Activated CD8-positive, alpha-beta memory T cell treated with anti-CD3 and anti-CD28 coated beads, Interleukin-2, amount 50 U/mL, for 24 hours (primary cell): ENCODE measurements around the gene PLD5.
"Not testable (repeated sequence)": the region's sequence is repeated elsewhere in the genome, so short reads cannot be mapped to it uniquely, and the experiment has no call there.

ENCODE experiments used
- DNase-seq: peaks from one replicate; pipeline ENCODE4 v3.0.0-alpha.2; 2020; ENCODE audit errors: extremely low read depth

The PLD5 gene

DNA sequence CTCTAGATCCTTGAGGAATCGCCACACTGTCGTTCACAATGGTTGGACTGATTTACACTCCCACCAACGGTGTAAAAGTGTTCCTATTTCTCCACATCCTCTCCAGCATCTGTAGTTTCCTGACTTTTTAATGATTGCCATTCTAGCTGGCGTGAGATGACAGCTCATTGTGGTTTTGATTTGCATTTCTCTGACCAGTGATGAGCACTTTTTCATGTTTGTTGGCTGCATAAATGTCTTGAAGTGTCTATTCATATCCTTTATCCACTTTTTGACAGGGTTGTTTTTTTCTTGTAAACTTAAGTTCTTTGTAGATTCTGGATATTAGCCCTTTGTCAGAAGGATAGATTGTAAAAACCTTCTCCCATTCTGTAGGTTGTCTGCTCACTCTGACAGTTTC is 465.9 kb downstream of the PLD5 start:
- not testable (repeated sequence) for DNase-seq

DNA sequence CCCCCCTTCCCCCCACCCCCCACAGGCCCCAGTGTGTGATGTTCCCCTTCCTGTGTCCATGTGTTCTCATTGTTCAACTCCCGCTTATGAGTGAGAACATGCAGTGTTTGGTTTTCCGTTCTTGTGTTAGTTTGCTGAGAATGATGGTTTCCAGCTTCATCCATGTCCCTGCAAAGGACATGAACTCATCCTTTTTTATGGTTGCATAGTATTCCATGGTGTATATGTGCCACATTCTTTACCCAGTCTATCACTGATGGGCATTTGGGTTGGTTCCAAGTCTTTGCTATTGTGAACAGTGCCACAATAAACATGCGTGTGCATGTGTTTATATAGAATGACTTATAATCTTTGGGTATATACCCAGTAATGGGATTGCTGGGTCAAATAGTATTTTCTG is 466.3 kb downstream of the PLD5 start:
- DNase-seq, result not testable (repeated sequence)

DNA sequence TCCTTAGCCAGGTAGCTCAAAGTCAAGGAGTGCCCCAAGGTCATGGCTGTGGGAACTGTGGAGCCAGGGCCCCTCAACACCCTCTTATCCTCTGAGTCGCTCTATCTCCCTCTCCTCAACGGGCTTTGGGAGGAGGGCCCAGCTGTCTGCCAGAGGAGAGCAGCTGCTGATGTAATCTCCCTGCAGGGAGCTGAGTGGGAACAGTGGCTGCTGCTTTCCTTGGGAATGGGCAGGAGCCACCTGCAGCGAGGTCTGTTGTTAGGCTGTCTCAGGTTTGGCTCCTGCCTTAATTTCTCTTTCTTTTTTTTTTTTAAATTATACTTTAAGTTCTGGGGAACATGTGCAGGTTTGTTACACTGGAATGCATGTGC is 466.8 kb downstream of the PLD5 start:
- no peak for DNase-seq

DNA sequence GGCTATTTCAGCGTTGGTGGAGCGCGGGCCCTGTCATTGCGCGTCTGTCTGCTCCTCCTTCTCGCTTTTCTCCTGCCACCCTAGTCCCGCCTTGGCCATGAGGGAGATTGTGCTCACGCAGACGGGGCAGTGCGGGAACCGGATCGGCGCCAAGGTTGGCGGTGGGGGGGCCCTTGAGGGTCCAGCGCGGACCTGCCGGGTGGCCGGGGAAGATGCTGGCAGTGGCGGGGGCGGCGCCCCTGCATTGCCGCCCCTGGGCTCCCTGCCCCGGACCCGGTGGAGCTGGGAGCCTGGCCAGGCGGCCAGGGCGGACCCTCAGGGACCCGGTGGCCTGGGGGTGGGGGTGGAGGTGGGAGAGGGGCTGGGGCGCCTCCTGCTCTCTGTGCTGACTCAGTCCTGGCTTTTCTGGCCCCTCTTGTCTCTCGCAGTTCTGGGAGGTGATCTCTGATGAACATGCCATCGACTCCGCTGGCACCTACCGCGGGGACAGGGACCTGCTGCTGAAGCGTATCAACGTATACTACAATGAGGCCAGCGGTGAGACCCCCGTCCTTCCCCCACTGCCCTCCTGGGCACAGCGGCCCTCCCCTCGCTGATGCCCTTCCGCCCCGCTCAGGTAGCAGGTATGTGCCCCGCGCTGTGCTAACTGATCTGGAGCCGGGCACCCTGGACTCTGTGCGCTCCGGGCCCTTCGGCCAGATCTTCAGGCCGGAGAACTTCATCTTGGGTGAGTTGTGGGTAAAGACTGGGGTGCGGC is 467.3 kb downstream of the PLD5 start:
- DNase-seq, result no peak

DNA sequence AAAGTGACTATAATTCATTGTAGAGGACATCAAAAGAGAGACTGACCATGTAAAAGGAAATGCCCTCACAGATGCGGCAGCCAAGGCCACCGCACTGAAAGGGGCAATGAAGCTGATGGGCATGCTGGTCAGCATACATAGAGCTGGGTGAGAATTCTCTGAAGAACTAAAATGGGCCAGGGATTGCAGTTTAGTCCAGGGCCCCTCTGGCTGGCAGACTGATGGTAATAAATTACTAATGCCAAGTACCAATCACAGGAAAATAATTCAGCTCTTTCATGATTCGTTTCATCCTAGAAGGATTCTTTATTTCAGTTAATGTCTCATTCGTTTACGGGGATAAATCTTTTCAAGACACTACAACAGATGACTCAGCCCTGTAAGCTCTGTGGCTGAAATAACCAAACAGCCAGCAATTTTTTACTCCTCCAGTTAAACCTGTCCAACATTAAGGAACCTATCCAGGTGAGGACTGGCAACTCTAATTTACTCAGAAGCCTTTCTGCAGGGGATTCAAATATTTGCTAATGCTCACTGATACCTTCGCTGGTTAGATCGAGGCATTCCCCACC is 468.7 kb downstream of the PLD5 start:
- DNase-seq, result no peak

DNA sequence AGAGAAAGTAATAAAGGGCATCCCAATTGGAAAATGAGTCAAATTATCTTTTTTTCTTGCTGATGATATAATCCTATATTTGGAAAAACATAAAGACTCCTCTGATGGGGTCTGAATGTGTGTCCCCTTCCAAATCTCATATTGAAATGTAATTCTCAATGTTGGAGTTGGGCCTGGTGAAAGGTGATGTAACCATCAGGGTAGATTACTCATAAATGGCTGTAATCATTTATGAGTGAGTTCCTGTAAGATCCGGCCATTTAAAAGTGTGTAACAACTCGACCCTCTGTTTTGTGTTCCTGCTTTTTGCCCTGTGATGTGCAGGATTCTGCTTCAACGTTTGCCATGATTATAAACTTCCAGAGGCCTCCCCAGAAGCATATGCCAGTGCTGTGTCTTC is 481.3 kb downstream of the PLD5 start:
- DNase-seq, result no peak

DNA sequence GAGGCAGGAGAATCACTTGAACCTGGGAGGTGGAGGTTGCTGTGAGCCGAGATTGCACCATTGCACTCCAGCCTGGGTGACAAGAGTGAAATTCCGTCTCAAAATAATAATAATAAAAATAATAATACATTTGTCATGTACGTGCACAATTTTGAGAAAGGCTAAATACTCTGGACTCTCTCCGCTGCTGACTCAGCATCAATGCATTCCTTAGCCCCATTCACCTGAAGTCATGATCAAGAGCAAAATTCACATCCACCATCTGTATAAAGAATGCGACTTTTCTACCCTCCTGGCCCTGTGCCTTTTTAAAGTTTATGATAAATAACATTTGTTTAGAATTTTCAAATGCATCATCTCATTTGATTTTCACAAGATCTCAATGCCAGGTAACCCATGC is 490.1 kb downstream of the PLD5 start:
- DNase-seq, result no peak

DNA sequence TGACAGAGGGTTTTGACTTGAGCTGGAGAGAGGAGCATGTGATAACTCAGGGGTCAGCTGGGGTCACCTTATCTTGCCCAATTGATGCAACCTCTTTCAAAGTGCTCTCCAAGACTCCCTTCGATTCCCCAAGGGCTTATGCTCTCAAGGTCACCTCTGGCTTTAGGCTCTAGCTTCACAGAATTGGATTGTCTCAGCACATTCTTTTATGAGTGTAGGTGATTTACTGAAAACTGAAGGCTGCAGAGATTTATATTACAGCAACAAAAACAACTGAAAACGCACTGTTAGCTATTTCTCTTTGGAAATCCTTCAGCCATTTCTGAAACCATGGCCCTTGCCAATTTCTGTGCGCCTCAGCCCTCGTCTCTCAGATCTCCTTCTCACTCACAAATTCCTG is 491.1 kb downstream of the PLD5 start:
- DNase-seq, result no peak
